ENCODE data around the gene PDE7B. TPM values are rescaled to one million over a fixed set of nuclear protein-coding genes. Genes with fewer than 3 reads are reported as not detected.

The PDE7B gene
- total and polyA plus RNA-seq, 9 of the 15 experiments (the other 6 are each of a cell fraction or from before 2014, with no cell fraction given) = 0.01 TPM; not detected in 8

GRCh38 chr6:135936606-135937005 is 85.1 kb downstream of the PDE7B start:
- Histone ChIP-seq H2AFZ (ENCODE audit: low read depth, low read length) (no peak overlapping the region), H3K9ac (ENCODE audit: insufficient read depth in 1 of 2, low read depth in 2 of 2, low read length in 2 of 2) (no peak overlapping the region), H3K4me1 (replicated peaks in 1 of 2; ENCODE audit: control insufficient read depth in 2 of 2, insufficient read depth in 2 of 2, low read length in 2 of 2) (no peaks in the 10 kb centered on the region), H3K9me3 (replicated peaks; ENCODE audit: control insufficient read depth, insufficient read depth, low read depth, low read length) (no peaks in the 10 kb centered on the region), H3K9me1 (ENCODE audit: control insufficient read depth, insufficient read depth, low read length) (no peaks in the 10 kb centered on the region), H3K36me3 (ENCODE audit: control insufficient read depth, insufficient read depth, low read length) (no peaks in the 10 kb centered on the region), H4K20me1 (replicated peaks; ENCODE audit: control insufficient read depth, insufficient read depth, low read length) (no peaks in the 10 kb centered on the region), H3K79me2 (ENCODE audit: control insufficient read depth, insufficient read depth, low read length) (no peaks in the 10 kb centered on the region), H3K4me3 (no peak overlapping the region), H3K27ac (ENCODE audit: extremely low read depth, low read depth, low read length) (no peak overlapping the region), H3K4me2 (ENCODE audit: insufficient read depth, low read length) (no peak overlapping the region), H3K27me3 (ENCODE audit: control insufficient read depth in 2 of 2, insufficient read depth in 2 of 2, low read length in 2 of 2) (no peaks in the 10 kb centered on the region; a peak in 1 of 5 replicates)
- no TSS peak for BruUV-seq (replicated peaks)
- CTCF ChIA-PET (ENCODE audit: low intra/inter-chr PET ratio) = no interaction called here
- WGBS (ENCODE audit: insufficient coverage, low coverage, missing lambda C conversion rate) = 0% methylated on average over 1 of the region's 1 CpG
- TF ChIP-seq ZNF589 (CRISPR knock-in tag; IDR thresholded peaks at IDR 0.05; ENCODE audit: low read depth) (no peak), KAT7 (CRISPR knock-in tag; IDR thresholded peaks at IDR 0.05; ENCODE audit: borderline replicate concordance) (no peak), EHMT2 (IDR thresholded peaks at IDR 0.05) (no peak), GATA2 (CRISPR knock-in tag; IDR thresholded peaks at IDR 0.05) (no peak), CTBP1 (IDR thresholded peaks at IDR 0.05; ENCODE audit: borderline replicate concordance) (no peak), MAFF (IDR thresholded peaks at IDR 0.05; ENCODE audit: low read length) (no peak), HIVEP1 (CRISPR knock-in tag; IDR thresholded peaks at IDR 0.05) (no peak), CBX8 (IDR thresholded peaks at IDR 0.05; ENCODE audit: borderline replicate concordance, extremely low read depth, low read depth, low read length, poor library complexity, severe bottlenecking) (no peak), SAFB2 (IDR thresholded peaks at IDR 0.05; ENCODE audit: borderline replicate concordance, low read depth, low read length, severe bottlenecking) (no peak), STAG1 (CRISPR knock-in tag; IDR thresholded peaks at IDR 0.05; ENCODE audit: borderline replicate concordance) (no peak), HDGF (IDR thresholded peaks at IDR 0.05) (no peak), TBP (optimal IDR thresholded peaks at IDR 0.05; ENCODE audit: low read depth, low read length) (no peak)
- FAIRE-seq (no peak), DNase-seq (ENCODE audit: extremely low read depth in 1 of 4, low spot score in 3 of 4) (no peak), ATAC-seq (no peak)
- POLR2A ChIA-PET = no interaction called here
- in situ Hi-C loops (cut with MboI) = no loop called here
- intact Hi-C loops (cut with micrococcal nuclease) = loop anchor here (10.0 kb wide), 2 partner anchors 288 to 378 kb away; no protein-coding TSS in a partner anchor
